ENCODE measurements around the gene EPHA8.
A peak's percentile ranks its signal among the peaks of the same experiment; 100 is the strongest.

Gene EPHA8

GRCh38 chr1:22569269-22569668, 6.0 kb downstream of the EPHA8 start:
- DNase-seq: no peak

DNA sequence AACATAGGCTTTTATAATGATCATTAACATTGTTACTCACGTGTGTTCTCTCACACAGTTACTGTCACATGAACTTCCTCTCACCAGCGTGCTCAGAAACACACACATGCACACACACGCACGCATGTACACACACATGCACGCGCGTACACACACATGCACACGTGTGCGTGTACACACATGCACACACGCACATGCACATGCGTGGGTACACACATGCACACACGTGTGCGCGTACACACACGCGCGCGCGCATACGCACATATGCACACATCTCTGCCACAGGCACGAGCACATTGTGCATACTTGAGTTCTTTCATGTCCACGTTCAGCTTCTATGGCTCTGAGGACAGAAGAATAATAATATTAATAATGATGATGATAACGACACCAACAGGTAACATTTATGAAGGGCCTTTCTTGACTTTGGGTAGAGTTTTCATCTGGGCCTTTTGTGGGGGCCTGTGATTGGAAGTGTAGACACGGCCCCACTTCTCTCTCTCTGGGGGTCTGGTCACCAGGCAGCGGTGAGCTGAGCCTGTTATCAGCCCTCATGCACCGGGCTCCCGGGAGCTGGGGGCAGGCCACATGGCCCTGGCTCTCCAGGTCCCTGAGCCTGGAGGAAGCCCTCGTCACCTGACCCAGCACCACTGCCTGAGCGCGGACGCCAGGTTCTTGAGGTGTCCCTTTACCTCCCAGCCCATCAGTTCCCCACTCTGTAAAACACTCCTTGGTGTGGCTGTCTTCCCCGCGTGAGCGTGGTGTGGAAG, 7.0 kb downstream of the EPHA8 start:
- DNase-seq: no peak

- no peak for DNase-seq
These were observed 9.5 kb downstream of the EPHA8 start for GRCh38 chr1:22572818-22573217.

DNA sequence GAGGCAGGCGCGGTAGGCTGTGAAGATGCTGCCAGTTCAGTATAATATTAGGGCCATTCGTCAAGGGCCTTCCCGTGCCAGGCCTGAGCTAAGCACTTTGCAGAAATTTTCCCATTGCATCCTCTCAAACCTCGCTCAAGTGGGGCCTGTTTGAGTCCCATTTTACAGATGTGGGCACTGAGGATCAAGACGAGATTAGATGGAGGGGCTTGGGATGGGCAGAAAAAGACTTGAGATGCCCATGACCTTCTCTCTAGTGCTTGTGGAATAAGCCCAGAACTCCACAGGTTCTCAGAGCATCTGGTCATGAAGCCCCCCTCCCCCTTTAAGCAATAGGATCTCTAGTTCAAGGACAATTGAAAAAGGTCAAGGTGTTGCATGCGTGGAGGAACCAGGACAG, 9.9 kb downstream of the EPHA8 start:
- DNase-seq: no peak

DNA sequence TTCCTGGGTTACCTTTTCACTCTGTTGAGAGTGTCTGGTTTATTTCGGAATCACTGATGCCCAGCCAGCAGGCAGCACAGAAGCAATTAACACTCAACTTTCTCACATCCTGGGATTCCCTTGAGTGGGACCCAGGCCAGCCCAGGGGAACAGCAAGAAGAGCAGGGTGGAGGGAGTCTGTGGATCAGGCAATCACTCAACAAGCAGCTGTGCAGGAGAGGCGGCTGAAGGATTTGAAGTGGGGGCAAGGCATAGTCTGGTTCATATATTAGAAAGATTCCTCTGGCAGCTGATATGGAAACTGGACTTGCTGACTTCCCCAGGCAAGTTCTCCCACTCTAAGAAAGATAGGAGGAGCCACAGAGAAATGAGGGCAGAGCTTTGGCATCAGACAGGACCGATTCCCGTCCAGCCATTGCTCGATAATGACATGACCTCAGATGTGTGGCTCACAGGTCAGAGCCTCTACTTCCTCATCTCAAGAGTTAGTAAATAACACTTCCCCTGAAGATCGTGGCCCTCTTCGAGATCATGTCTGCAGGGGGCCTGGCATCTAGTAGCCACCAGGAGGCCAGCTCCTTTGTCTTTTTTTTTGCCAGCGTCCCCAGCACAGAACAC, 12.4 kb downstream of the EPHA8 start:
- DNase-seq: peak; percentile 39

GRCh38 chr1:22576150-22576544, 12.9 kb downstream of the EPHA8 start:
- no peak for DNase-seq

DNA sequence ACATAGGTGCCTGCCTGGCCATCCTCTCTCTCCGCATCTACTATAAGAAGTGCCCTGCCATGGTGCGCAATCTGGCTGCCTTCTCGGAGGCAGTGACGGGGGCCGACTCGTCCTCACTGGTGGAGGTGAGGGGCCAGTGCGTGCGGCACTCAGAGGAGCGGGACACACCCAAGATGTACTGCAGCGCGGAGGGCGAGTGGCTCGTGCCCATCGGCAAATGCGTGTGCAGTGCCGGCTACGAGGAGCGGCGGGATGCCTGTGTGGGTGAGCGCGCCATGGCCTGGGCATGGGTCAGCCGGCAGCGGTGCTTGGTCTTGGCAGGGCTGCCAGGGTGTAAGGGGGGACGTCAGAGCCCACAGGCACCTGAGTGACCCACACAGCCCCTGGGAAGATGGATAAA, 13.3 kb downstream of the EPHA8 start:
- DNase-seq: no peak

DNA sequence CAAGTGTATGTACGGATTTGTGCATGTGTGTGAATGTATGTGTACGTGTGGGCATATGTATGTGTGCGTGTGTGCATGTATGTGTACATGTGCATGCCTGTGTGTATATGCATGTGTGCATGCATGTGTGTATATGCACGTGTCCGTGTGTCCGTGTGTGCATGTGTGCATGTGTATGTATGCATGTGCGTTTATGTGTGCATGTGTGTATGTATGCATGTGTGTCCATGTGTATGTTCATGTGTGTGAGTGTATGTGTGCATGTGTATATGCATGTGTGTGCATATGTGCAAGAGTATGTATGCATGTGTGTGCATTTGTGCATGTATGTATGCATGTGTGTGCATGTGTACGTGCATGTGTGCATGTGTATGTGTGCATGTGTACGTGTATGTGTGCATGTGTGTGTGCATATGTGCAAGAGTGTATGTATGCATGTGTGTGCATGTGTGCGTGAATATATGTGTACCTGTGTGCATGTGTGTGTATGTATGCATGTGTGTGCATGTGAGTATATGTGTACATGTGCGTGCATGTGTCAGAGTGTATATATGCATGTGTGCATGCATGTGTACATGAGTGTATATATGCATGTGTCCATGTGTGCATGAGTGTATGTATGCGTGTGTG, 15.6 kb downstream of the EPHA8 start:
- no peak for DNase-seq

GRCh38 chr1:22579541-22580155, 16.4 kb downstream of the EPHA8 start:
- no peak for DNase-seq

GRCh38 chr1:22582661-22583635, 19.7 kb downstream of the EPHA8 start:
- no peak for DNase-seq

- DNase-seq: no peak
These were observed 20.8 kb downstream of the EPHA8 start for GRCh38 chr1:22584001-22584562.

DNA sequence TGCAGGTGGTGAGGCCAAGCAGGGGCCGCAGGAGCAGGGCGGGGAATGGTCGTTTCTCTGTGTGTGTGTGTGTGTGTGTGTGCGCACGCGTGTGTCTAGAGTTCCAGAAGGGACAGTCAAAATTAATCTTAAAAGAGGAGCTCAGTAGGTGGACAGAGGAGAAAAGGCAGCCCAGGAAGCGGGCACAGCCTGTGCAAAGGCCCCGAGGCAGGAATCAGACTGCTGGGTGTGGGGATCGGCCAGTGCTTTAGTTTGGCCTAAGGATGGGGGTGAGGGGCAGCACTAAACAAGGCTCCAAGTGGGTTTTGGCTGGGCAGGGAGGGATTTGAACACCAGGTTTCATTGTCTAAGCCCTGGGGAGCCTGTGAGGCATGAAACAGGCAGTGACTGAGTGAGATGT, 21.7 kb downstream of the EPHA8 start:
- no peak for DNase-seq

DNA sequence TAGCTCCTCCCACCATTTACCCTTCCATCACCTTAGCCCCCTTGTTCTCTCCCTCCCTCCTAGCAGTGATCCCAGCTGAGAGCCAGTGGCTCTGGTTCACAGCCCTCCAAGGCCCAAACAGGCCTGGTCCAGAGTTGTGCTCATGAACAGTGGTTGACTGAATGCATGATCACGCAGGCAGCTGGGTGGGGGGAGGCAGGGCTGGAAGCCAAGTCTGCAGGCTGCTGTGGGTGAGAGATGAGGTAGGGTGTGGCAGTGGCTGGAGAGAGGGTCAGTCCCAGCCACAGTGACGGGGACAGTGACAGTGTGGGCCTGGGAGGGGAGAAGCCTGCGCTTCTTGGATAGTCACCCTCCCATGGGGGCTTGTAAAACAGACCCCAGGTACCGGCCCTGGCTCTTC, 22.2 kb downstream of the EPHA8 start:
- no peak for DNase-seq

- no peak for DNase-seq
These were observed 23.3 kb downstream of the EPHA8 start for GRCh38 chr1:22586356-22587130.

DNA sequence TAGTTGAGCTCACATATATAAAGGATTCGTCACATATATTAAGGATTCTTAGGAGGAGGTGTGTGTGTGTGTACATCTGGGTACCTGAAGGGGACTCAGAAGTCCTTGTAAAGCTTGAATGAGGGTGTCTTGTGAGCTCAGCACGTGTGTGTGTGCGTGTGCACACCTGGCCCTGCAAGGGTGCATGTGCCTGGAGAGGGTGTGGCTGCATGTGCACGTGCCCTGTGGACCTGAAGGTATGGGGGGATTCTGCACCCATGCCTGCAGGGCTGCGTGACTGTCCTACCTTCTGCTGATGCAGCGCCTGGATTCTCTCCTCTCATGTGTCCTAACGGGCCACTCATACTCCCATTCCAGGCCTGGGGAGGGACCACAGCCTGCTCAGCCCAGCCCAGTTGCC, 24.0 kb downstream of the EPHA8 start:
- no peak for DNase-seq

GRCh38 chr1:22588899-22589422, 25.7 kb downstream of the EPHA8 start:
- DNase-seq: no peak

DNA sequence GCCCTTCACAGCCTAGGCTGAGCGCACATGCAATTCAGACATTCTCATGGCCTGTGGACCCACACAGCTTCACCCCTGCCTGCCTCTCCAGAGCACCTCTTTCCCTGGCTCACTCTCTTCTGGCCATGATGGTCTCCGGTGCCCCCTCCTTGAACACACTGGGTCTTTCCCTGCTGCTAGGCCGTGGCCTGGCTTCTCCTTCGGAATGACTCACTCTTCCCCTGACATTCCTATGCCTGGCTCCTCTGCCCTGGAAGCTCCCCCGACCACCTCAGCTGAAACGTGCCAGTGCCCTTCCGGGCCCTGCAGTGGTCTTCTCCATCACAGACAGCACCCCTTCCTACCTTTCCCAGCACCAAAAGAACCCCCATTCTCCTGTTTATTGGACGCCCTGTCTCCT, 28.3 kb downstream of the EPHA8 start:
- DNase-seq: no peak

- no peak for DNase-seq
These were observed 28.8 kb downstream of the EPHA8 start for GRCh38 chr1:22592051-22592450.

DNA sequence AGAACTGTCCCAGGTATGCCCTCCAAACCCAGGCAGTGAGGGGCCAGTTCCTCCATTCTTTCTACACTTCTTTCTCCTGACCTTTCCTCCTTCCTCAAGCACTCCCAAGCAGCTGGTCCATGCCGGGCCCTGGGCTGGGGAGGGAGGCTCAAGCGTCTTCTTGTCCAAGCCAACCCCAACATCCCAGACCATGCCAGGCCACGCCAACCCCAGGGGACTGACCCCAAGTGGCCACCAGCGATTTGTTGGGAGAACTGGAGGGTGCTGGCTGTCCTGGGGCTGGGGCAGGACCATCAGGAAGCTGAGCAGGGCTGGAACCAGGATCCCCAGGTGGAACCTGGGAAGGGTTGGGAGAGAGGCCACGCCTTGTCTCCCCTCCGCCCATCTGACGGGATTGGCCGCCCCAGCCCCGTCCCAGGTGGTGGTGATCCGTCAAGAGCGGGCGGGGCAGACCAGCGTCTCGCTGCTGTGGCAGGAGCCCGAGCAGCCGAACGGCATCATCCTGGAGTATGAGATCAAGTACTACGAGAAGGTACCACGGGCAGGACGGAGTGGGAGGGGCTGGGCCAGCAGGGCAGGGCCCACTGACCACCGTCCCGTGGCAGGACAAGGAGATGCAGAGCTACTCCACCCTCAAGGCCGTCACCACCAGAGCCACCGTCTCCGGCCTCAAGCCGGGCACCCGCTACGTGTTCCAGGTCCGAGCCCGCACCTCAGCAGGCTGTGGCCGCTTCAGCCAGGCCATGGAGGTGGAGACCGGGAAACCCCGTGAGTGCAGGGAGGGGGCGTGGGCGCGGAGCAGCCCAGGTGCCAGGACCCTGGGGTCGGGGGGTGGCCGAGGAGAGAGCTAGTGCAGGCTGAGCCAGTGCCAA, 29.9 kb downstream of the EPHA8 start:
- peak; percentile 57 for DNase-seq

DNA sequence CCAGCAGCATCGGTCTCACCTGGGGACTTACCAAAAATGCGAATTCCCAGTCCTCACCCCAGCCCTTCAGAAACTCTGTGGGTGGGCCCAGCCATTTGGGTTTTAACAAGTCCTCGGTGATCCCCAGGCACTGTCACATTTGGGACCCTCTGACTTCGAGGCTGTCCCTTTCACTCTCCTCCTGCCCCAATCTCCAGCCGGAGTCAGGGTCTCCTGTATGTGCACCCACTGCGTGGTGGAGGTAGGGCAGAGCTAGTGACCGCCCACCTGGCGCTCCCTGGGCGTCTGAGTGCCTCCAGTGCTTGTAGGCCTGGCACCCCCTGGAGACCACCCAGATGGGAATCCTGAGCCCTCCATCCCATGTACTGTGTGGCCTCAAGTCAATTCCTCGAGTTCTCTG, 31.1 kb downstream of the EPHA8 start:
- no peak for DNase-seq

Data from DMS79 treated with DMSO at 0.1 percent for 48 hours (cell line).